ENCODE measurements around the gene ARX.
A peak's percentile ranks its signal among the peaks of the same experiment; 100 is the strongest.

Gene ARX

GRCh38 chrX:25026576-25026975, 10.8 kb upstream of the ARX start:
- TF ChIP-seq CTCF (IDR thresholded peaks at IDR 0.05; ENCODE audit: insufficient read depth, low read length, poor library complexity, severe bottlenecking) = no peak
- H3K27me3 ChIP-seq (replicated peaks; ENCODE audit: control insufficient read depth, insufficient read depth, low read length) = no peaks in the 10 kb centered on the region; the same call in none of the 2 replicates
- H3K36me3 ChIP-seq (ENCODE audit: control insufficient read depth, insufficient read depth, low read length) = no peaks in the 10 kb centered on the region
- no peak for DNase-seq (ENCODE audit: extremely low read depth, insufficient read length)
- no peak overlapping the region for H3K4me3 ChIP-seq (replicated peaks; ENCODE audit: low read depth, low read length)

- no peak for DNase-seq (ENCODE audit: extremely low read depth, insufficient read length)
- H3K4me3 ChIP-seq (replicated peaks; ENCODE audit: low read depth, low read length) = no peak overlapping the region
- H3K36me3 ChIP-seq (ENCODE audit: control insufficient read depth, insufficient read depth, low read length) = no peaks in the 10 kb centered on the region
- no peak for TF ChIP-seq CTCF (IDR thresholded peaks at IDR 0.05; ENCODE audit: insufficient read depth, low read length, poor library complexity, severe bottlenecking)
- no peaks in the 10 kb centered on the region; the same call in none of the 2 replicates for H3K27me3 ChIP-seq (replicated peaks; ENCODE audit: control insufficient read depth, insufficient read depth, low read length)
These were observed 9.8 kb upstream of the ARX start for GRCh38 chrX:25025615-25026014.

GRCh38 chrX:25023908-25024307, 8.1 kb upstream of the ARX start:
- TF ChIP-seq CTCF (IDR thresholded peaks at IDR 0.05; ENCODE audit: insufficient read depth, low read length, poor library complexity, severe bottlenecking) = no peak
- Histone ChIP-seq H3K36me3 (ENCODE audit: control insufficient read depth, insufficient read depth, low read length) (no peaks in the 10 kb centered on the region), H3K4me3 (replicated peaks; ENCODE audit: low read depth, low read length) (no peak overlapping the region), H3K27me3 (replicated peaks; ENCODE audit: control insufficient read depth, insufficient read depth, low read length) (no peaks in the 10 kb centered on the region; the same call in none of the 2 replicates)
- DNase-seq (ENCODE audit: extremely low read depth, insufficient read length) = no peak

- H3K36me3 ChIP-seq (ENCODE audit: control insufficient read depth, insufficient read depth, low read length) = no peaks in the 10 kb centered on the region
- peak; percentile 28 for TF ChIP-seq CTCF (IDR thresholded peaks at IDR 0.05; ENCODE audit: insufficient read depth, low read length, poor library complexity, severe bottlenecking)
- no peak overlapping the region for H3K4me3 ChIP-seq (replicated peaks; ENCODE audit: low read depth, low read length)
- no peaks in the 10 kb centered on the region; the same call in none of the 2 replicates for H3K27me3 ChIP-seq (replicated peaks; ENCODE audit: control insufficient read depth, insufficient read depth, low read length)
- no peak for DNase-seq (ENCODE audit: extremely low read depth, insufficient read length)
These were observed 6.9 kb upstream of the ARX start for GRCh38 chrX:25022499-25023325.

GRCh38 chrX:25020905-25021449, 5.2 kb upstream of the ARX start:
- H3K36me3 ChIP-seq (ENCODE audit: control insufficient read depth, insufficient read depth, low read length) = no peaks in the 10 kb centered on the region
- peak overlapping the region; percentile 51 for H3K4me3 ChIP-seq (replicated peaks; ENCODE audit: low read depth, low read length)
- peak; percentile 76 for TF ChIP-seq CTCF (IDR thresholded peaks at IDR 0.05; ENCODE audit: insufficient read depth, low read length, poor library complexity, severe bottlenecking)
- DNase-seq (ENCODE audit: extremely low read depth, insufficient read length) = peak; percentile 45
- no peaks in the 10 kb centered on the region; the same call in none of the 2 replicates for H3K27me3 ChIP-seq (replicated peaks; ENCODE audit: control insufficient read depth, insufficient read depth, low read length)
